Activated T-cell treated with anti-CD3 and anti-CD28 coated beads, Interleukin-2, amount 50 U/mL, for 48 hours (primary cell): ENCODE results near the gene GATAD2B.
A peak's percentile ranks its signal among the peaks of the same experiment; 100 is the strongest.

Experiments
- DNase-seq, 2 experiments: peaks; one replicate each; pipeline ENCODE4 v3.0.0-alpha.2; 2020

Gene GATAD2B

DNA sequence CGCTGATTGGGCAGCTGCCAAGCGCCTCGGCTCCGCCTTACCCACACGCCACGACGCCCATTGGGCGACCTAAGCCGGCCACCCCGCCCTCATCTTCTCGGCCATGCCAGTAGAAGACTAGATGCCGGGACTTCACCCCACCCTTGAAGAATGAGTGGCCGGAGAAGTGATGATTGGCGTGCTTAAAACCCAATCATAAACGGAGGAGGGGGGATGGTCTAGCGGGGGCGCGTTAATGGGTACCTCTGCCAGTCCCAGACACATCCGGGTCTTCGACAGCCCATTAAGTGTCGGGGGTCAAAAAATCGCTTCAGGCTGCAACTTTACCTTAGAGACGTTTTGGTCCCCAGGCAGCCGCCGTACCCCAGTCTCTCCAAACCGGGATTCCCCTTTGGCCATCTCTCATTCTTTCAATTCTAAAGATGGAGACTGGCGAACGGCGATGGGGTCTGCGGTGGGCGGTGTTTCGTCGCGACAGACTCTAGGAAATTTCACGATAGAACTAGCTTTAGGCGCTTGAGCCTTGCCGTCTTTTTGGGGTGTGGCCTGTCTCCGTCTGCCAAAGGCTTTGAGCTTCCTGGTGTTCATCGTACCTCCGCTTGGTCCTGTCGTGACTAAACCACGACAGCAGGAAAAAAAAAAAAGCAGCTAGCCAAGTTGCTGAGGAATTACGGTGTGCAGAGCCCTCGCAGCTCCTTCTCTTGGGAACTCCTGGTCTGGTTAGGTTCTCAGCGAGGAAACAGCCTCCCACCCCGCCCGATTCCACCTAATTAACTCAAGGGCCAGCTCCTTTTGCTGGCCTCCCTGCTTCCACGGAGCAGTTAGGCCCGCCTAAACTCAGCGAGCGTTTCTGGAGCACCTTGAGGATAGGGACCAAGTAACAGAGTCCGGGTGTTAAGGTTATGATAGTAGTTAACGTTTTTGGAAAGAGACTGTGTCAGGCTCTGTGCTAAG, at the start of gene GATAD2B:
Gene GATAD2B, minus strand, starts transcription at position 1 of the 954 bp plus-strand sequence. CDS start 94,625 bp downstream, outside the sequence.
- peak; percentile 98 for DNase-seq

DNA sequence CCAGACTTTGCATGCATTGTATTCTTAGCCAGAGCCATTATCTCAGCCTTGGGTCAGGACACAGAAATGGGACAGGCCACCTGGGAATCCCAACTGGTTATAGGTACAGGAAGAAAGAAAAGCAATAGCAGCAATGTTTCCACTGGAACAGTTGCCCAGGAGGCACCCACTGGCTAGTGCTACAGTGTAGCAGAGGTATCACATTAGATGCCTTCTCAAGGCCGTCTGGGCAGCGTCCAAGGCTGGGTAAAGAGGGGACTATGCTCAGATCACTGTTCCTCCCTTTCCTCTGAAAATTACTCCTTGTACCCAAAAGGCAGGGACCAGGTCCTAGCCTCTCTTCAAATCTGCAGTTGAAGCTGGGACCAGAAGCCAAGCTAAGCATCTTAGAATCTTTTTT, 47.6 kb upstream of the GATAD2B start:
- no peak for DNase-seq

DNA sequence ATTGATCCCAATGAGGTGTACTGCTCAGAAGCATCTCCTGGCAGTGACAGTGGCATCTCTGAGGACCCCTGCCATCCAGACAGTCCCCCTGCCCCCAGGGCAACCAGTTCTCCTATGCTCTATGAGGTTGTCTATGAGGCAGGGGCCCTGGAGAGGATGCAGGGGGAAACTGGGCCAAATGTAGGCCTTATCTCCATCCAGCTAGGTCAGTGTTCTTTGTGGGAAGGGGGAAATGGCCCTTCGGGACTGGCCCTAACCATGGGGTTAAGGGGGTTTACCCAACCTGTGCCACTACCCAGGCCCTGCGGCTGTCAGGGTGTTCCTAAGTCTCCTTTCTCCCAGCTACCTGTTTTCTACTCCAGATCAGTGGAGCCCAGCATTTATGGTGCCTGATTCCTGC, 46.2 kb upstream of the GATAD2B start:
- no peak for DNase-seq

GRCh38 chr1:153968408-153968807, 45.6 kb upstream of the GATAD2B start:
- DNase-seq = no peak

GRCh38 chr1:153968000-153968363, 45.2 kb upstream of the GATAD2B start:
- DNase-seq = no peak

DNA sequence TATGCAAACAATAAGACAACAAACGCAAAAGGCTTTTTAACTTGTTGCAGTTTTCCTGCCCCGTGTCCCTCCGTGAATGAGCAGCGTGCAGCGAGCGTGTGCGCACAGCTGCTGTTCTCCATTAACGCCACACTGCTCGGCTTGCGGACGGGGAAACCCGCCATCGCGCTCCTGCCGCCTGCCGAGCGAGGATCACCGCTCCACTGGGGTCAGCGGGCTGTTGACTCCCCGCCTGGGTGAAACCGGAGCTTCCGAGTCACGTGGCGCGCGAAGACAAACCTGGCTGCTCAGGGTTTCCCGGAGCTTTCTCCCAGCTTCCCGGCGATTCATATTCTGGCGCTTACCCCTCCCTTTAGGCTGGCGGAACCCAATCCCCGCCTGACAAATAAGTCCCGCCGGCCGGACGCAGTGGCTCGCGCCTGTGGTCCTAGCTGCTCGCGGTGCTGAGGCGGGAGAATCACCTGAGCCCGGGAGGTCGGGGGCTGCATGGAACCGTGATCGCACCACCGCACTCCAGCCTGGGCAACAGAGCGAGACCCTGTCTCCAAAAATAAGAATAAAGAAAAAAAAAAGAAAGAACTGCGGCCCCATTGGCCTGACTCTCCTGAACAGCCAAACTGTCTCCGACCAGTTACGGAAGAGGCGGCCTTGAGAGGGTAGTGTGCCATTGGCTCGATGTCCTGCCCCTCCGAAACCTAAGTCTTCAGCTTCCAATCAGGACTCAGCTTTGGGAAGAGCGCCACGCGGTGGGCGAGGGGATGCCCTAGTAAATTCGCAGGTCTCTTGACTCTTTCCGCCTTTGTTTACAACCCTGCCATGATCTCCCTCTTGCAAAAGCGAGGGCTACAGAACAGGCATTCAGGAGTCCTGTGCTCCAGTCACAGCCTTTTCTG, 44.6 kb upstream of the GATAD2B start, which contains the start of gene CREB3L4:
Gene CREB3L4, plus strand, starts transcription at position 796 of the 893 bp plus-strand sequence. CDS start 624 bp downstream, outside the sequence.
- DNase-seq = peak; percentile 85 to 88

GRCh38 chr1:153963850-153964331, 41.1 kb upstream of the GATAD2B start:
- no peak for DNase-seq

- peak; percentile 98 to 99 for DNase-seq
Measured at GRCh38 chr1:153963030-153963849, 40.5 kb upstream of the GATAD2B start, which contains the start of gene SLC39A1. Gene SLC39A1 (minus strand): TSS chr1:153963537. CDS start chr1:153962715, 822 bp downstream.

- no peak for DNase-seq
Measured at GRCh38 chr1:153962088-153963029, 39.6 kb upstream of the GATAD2B start.

DNA sequence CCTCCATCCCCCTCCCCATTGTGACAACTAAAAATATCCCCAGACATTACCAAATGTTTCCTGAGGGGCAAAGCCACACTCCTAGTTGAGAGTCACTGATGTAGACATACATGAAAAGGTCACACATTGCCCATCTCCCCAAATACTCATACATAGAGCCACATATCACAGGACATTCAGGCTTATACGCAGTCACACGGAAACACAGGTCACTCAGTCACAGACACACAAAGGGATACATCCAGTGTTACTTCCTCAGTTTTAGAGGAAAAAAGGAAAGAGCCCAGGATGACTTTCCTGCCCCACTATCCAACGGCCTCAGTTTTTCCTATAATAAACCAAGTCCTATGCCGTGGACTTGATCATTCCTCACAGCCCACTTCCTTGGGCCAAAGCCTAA, 38.6 kb upstream of the GATAD2B start:
- no peak for DNase-seq

DNA sequence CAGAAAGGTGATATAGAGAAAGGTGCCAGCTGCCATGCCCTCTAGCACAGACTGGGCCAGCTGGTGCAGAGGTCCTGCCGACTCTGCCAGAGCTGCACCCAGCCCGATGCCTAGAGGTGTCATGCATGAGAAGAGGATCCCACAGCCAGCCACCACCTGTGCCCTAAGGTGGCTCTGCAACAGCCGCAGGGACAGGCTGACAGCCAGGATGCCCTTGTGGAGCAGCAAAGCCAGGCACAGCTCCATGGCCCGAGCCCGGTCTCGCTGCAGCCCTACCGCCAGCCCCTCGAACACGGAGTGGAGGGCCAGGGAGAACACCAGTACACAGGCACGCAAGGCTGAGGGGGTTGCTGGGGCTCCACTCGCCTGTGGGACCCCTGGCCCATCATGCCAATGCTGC, 37.4 kb upstream of the GATAD2B start:
- no peak for DNase-seq

DNA sequence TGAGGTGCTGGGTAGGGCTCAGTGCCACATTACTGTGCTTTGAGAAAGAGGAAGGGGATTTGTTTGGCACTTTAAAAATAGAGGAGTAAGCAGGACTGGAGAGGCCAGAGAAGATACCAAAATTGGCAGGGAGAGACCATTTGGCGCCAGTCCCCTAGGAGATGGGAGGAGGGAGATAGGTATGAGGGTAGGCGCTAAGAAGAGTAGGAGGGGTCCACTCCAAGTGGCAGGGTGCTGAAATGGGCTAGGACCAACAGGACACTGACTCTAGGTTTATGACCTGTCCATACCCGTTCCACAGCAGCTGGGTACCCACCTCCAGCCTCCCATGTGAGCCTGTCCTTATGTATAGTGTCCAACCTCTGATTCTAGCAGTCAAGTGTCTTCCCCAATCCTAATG, 36.7 kb upstream of the GATAD2B start:
- no peak for DNase-seq

DNA sequence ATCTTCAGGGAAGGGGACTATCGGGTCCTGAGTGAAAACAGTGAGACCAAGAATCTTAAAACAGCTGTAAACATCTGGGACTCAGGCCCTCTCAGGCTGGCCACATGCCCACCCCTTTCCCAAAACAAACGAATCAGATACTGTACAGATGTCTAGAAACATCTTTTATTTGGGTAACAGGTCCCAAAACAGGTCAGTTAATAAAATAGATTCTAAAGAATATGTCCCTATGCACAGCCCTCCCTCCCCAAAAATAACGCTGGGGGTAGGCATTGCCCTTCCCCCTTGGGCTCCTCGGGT, 36.1 kb upstream of the GATAD2B start:
- no peak for DNase-seq

DNA sequence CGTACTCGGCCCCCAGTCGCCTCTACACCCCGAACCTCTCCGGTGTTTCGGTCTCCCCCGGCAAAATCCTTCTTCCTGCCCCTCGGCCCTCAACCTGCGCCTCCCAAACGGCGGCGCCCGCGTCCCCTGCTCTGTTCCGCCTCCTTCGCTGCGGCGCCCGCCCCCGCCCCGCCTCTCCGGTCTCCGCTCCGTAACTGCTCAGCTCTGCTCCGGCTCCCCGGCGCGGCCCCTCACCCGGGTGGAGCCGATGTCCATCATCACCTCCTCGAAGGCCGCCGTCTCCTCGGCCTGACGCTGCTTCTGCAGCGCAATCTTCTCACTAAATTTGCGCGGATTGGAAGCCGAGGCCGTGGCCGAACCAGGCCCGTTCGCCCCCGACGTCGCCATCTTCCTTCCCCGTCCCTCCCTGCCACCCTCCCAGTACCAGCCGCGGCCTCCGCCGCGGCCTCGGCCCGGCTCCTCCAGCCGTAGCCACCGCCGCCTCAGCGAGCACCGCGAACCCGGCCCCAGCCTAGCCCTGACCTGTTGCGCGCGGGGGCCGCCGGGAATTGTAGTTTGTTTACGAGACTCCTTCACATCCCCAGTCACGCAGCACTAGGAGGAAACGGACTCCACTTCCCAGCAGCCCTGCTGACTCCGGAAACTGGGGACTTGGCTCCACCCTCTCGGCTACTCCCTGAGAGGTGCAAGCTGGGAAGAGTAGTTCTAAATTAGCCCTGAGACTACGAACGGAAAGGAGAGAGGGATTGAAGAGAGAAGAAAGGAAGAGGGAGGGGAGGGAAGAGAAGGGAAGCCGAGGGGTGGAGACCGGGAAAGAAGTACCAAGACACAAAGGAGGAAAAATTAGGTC, 35.6 kb upstream of the GATAD2B start, which contains the start of gene CRTC2:
Gene CRTC2, minus strand, starts transcription at position 502 of the 850 bp plus-strand sequence. Its CDS starts 115 bp downstream, at position 387.
- DNase-seq = peak; percentile 97 to 98

GRCh38 chr1:153957744-153958110, 35.0 kb upstream of the GATAD2B start:
- DNase-seq = peak in 1 of 2 experiments; percentile 67

GRCh38 chr1:153956997-153957715, 34.4 kb upstream of the GATAD2B start:
- no peak for DNase-seq

DNA sequence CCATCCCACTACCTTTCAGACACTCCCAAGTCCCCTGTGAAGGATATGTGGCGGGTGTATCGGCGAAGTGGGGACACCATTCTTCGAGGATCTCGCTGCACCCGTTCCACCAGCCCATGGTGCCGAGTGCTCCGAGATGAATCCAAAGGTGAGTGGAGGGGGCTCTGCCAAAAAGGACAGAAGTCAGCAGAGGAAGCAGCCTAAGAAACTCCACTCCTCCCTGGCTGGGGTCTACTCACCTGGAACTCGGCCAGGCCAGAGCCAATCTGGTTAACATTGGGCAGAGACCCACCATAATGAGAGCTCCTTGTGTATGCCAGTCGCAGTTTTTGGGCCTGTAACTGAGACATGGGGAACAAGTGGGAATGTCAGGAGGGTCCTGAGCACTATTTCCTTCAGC, 32.1 kb upstream of the GATAD2B start:
- no peak for DNase-seq

GRCh38 chr1:153953859-153954365, 31.1 kb upstream of the GATAD2B start:
- no peak for DNase-seq

GRCh38 chr1:153951801-153952200, 29.0 kb upstream of the GATAD2B start:
- no peak for DNase-seq
